Measurements from ENCODE around the gene EMILIN3.

GRCh38 chr20:41376349-41376748 is 9.7 kb upstream of the EMILIN3 start:
- TF ChIP-seq GATA2 (IDR thresholded peaks at IDR 0.05; ENCODE audit: low read depth, low read length), result no peak
- no peak for TF ChIP-seq GATA3 (IDR thresholded peaks at IDR 0.05; ENCODE audit: low read depth, low read length)

Data from SH-SY5Y (cell line).